ENCODE results near the gene GSX1.
A peak's percentile ranks its signal among the peaks of the same experiment; 100 is the strongest.
"Not testable (repeated sequence)": the region's sequence is repeated elsewhere in the genome, so short reads cannot be mapped to it uniquely, and the experiment has no call there.

GSX1 gene

GRCh38 chr13:27792393-27793218 is at the start of gene GSX1:
GSX1 (plus strand) TSS chr13:27792483; CDS start chr13:27792691, 208 bp downstream.
- TF ChIP-seq CTCF (IDR thresholded peaks at IDR 0.05): no peak
- peaks cover 98% of the 10 kb centered on the region for H3K27me3 Mint-ChIP-seq (ENCODE audit: low read depth, poor library complexity)
- no peak within 1 kb of the TSS for H3K4me3 Mint-ChIP-seq
- peaks cover 3% of the 10 kb centered on the region for H3K9me3 Mint-ChIP-seq
- H3K27ac Mint-ChIP-seq: no peak within 1 kb of the TSS
- H3K4me1 Mint-ChIP-seq: peaks cover 41% of the 10 kb centered on the region
- H3K36me3 Mint-ChIP-seq (ENCODE audit: low read depth): no peaks in the 10 kb centered on the region
- DNase-seq: peak; percentile 90

GRCh38 chr13:27744801-27745200 is 47.5 kb upstream of the GSX1 start:
- DNase-seq: peak; percentile 23
- H3K27me3 Mint-ChIP-seq (ENCODE audit: low read depth, poor library complexity): peaks cover 6% of the 10 kb centered on the region

GRCh38 chr13:27745301-27745700 is 47.0 kb upstream of the GSX1 start:
- Mint-ChIP-seq H3K36me3 (ENCODE audit: low read depth) (no peaks in the 10 kb centered on the region), H3K4me3 (no peak overlapping the region), H3K9me3 (peaks cover 26% of the 10 kb centered on the region), H3K27me3 (ENCODE audit: low read depth, poor library complexity) (peaks cover 6% of the 10 kb centered on the region), H3K4me1 (peaks cover 33% of the 10 kb centered on the region), H3K27ac (no peak overlapping the region)
- no peak for TF ChIP-seq CTCF (IDR thresholded peaks at IDR 0.05)
- no peak for DNase-seq

More at GRCh38 chr13:27744801-27745200, 47.5 kb upstream of the GSX1 start:
- Mint-ChIP-seq H3K27ac (no peak overlapping the region), H3K4me3 (no peak overlapping the region), H3K4me1 (peaks cover 33% of the 10 kb centered on the region), H3K9me3 (peaks cover 26% of the 10 kb centered on the region), H3K36me3 (ENCODE audit: low read depth) (no peaks in the 10 kb centered on the region)
- no peak for TF ChIP-seq CTCF (IDR thresholded peaks at IDR 0.05)

- not testable (repeated sequence) for H3K4me3 Mint-ChIP-seq; H3K27me3 Mint-ChIP-seq (ENCODE audit: low read depth, poor library complexity); H3K27ac Mint-ChIP-seq
These were observed 44.1 kb upstream of the GSX1 start for GRCh38 chr13:27748143-27748542.

GRCh38 chr13:27751953-27752532 is 40.2 kb upstream of the GSX1 start:
- Mint-ChIP-seq H3K4me1 (peaks cover 31% of the 10 kb centered on the region), H3K36me3 (ENCODE audit: low read depth) (no peaks in the 10 kb centered on the region), H3K27ac (peak overlapping the region; percentile 51), H3K4me3 (no peak overlapping the region), H3K27me3 (ENCODE audit: low read depth, poor library complexity) (peaks cover 14% of the 10 kb centered on the region), H3K9me3 (peaks cover 24% of the 10 kb centered on the region)
- no peak for DNase-seq
- no peak for TF ChIP-seq CTCF (IDR thresholded peaks at IDR 0.05)

More at GRCh38 chr13:27748143-27748542, 44.1 kb upstream of the GSX1 start:
- Mint-ChIP-seq H3K4me1 (peaks cover 52% of the 10 kb centered on the region), H3K9me3 (peaks cover 26% of the 10 kb centered on the region)
- not testable (repeated sequence) for H3K36me3 Mint-ChIP-seq (ENCODE audit: low read depth); DNase-seq

- no peak overlapping the region for H3K4me3 Mint-ChIP-seq
- no peak overlapping the region for H3K27ac Mint-ChIP-seq
- no peaks in the 10 kb centered on the region for H3K4me1 Mint-ChIP-seq
- DNase-seq: no peak
- H3K9me3 Mint-ChIP-seq: peaks cover 9% of the 10 kb centered on the region
- no peak for TF ChIP-seq CTCF (IDR thresholded peaks at IDR 0.05)
- H3K27me3 Mint-ChIP-seq (ENCODE audit: low read depth, poor library complexity): peaks cover 22% of the 10 kb centered on the region
- H3K36me3 Mint-ChIP-seq (ENCODE audit: low read depth): no peaks in the 10 kb centered on the region
These were observed 26.6 kb upstream of the GSX1 start for GRCh38 chr13:27765650-27766049.
